K562 (cell line): ENCODE results near the gene DGCR6L. TPM values are rescaled to one million over a fixed set of nuclear protein-coding genes. Genes with fewer than 3 reads are reported as not detected.
A peak's percentile ranks its signal among the peaks of the same experiment; 100 is the strongest.

Experiments used
- ARID1B ChIP-seq: fragments of 450-650 bp; IDR thresholded peaks from 2 replicates; pipeline ENCODE4 v1.6.1; 2016; ENCODE audit warnings: antibody characterized with exemption, mild to moderate bottlenecking, inconsistent platforms
- ETV6 ChIP-seq, 3 experiments: fragments of 150-350 bp in 1 of 3; sonication (generic) in 1 of 3; formaldehyde crosslinking in 1 of 3; IDR thresholded peaks; 2 replicates each; pipeline versions ENCODE4 v1.6.1 to v1.8.0; 2014 to 2022; ENCODE audit warnings: borderline replicate concordance in 2 of 3, low read depth in 2 of 3, antibody characterized with exemption in 1 of 3, low read length in 1 of 3, mild to moderate bottlenecking in 1 of 3, missing genetic modification reagents in 1 of 3
- HMGN3 ChIP-seq: IDR thresholded peaks from 2 replicates; pipeline ENCODE4 v1.6.1; 2011; ENCODE audit warnings: borderline replicate concordance, low read depth, mild to moderate bottlenecking, mixed read lengths, low read length; ENCODE audit not compliant: insufficient read length; ENCODE audit errors: extremely low read depth
- HNRNPH1 ChIP-seq: fragments of 200-400 bp; formaldehyde crosslinking; optimal IDR thresholded peaks from 2 replicates; pipeline ENCODE3; 2017; ENCODE audit warnings: low read depth, mild to moderate bottlenecking, low read length, moderate library complexity
- HNRNPL ChIP-seq: fragments of 200-400 bp; formaldehyde crosslinking; IDR thresholded peaks from 2 replicates; pipeline ENCODE4 v1.6.1; 2017; ENCODE audit warnings: low read depth, mild to moderate bottlenecking, low read length
- RBM15 ChIP-seq: fragments of 200-400 bp; formaldehyde crosslinking; IDR thresholded peaks from 2 replicates; pipeline ENCODE4 v1.6.1; 2018; ENCODE audit warnings: mild to moderate bottlenecking, low read length, moderate library complexity; ENCODE audit not compliant: insufficient read depth
- RBM17 ChIP-seq: fragments of 200-400 bp; formaldehyde crosslinking; IDR thresholded peaks from 2 replicates; pipeline ENCODE4 v1.6.1; 2017; ENCODE audit warnings: low read depth, mild to moderate bottlenecking, low read length, borderline replicate concordance
- REST ChIP-seq, 2 experiments: fragments of 450-650 bp; formaldehyde crosslinking in 1 of 2; IDR thresholded peaks; 2 replicates each; pipeline versions ENCODE4 v1.4.0 to v1.6.1; 2014 to 2020; ENCODE audit warnings: mild to moderate bottlenecking in 2 of 2, borderline replicate concordance in 1 of 2, low read depth in 1 of 2
- SMAD3 ChIP-seq: fragments of 450-650 bp; formaldehyde crosslinking; conservative IDR thresholded peaks from 2 replicates; pipeline ENCODE4 v1.4.0; 2020; ENCODE audit warnings: mild to moderate bottlenecking
- YY1 ChIP-seq, 3 experiments: IDR thresholded peaks; 2 replicates each; pipeline ENCODE4 v1.6.1; 2011; ENCODE audit warnings: low read length in 2 of 3, mild to moderate bottlenecking in 2 of 3, moderate library complexity in 2 of 3, borderline replicate concordance in 1 of 3, control low read depth in 1 of 3, low read depth in 1 of 3; ENCODE audit not compliant: insufficient read depth in 3 of 3, insufficient replicate concordance in 2 of 3, control insufficient read depth in 1 of 3, insufficient read length in 1 of 3; ENCODE audit errors: extremely low read depth in 1 of 3
- ZC3H4 ChIP-seq: sonication (generic); formaldehyde crosslinking; IDR thresholded peaks from 2 replicates; pipeline ENCODE4 v1.9.0; 2021; ENCODE audit warnings: missing genetic modification reagents, borderline replicate concordance
- ZNF354B ChIP-seq: fragments of 250-450 bp; sonication (Bioruptor Pico); IDR thresholded peaks from 2 replicates; pipeline ENCODE4 v1.4.0; 2020
- polyA plus RNA-seq, 8 experiments: library from polyadenylated mRNA; depleted of rRNA in 4 of 8; stranded (reverse) in 5 of 8; unstranded in 3 of 8; fragments of >200 nt; fragmentation: Nextera tagmentation in 2 of 8; fragmentation: Illumina TruSeq in 1 of 8; extraction: Ambion mirVana in 2 of 8; extraction: Trizol in 1 of 8; gene quantifications; 2 replicates each; pipeline versions ENCODE4 v1.2.1 to v1.2.3, GENCODE V29; 2011 to 2014; ENCODE audit warnings: inconsistent platforms in 1 of 8, missing spikeins in 1 of 8
- total RNA-seq, 7 experiments: library from RNA; depleted of rRNA in 6 of 7; stranded (reverse); fragments of >200 nt in 6 of 7; fragmentation: Illumina TruSeq in 2 of 7; extraction: Trizol in 2 of 7; gene quantifications; 2 replicates each; pipeline versions ENCODE4 v1.2.1 to v1.2.3, GENCODE V29; 2011 to 2021; ENCODE audit warnings: low replicate concordance in 1 of 7
- TF ChIP-seq, protein P1 (sequence below): sonication (generic); formaldehyde crosslinking; IDR thresholded peaks from 2 replicates; pipeline ENCODE4 v1.8.1; 2022; ENCODE audit warnings: missing genetic modification reagents
- TF ChIP-seq, protein P2 (sequence below): fragments of 250-450 bp; sonication (Bioruptor Pico); IDR thresholded peaks from 2 replicates; pipeline ENCODE4 v1.5.1; 2021; ENCODE audit warnings: mild to moderate bottlenecking

The DGCR6L gene
- total and polyA plus RNA-seq, 9 of the 15 experiments (the other 6 are each of a cell fraction or from before 2014, with no cell fraction given): 3.6 to 151 (median 51.0) TPM

DNA sequence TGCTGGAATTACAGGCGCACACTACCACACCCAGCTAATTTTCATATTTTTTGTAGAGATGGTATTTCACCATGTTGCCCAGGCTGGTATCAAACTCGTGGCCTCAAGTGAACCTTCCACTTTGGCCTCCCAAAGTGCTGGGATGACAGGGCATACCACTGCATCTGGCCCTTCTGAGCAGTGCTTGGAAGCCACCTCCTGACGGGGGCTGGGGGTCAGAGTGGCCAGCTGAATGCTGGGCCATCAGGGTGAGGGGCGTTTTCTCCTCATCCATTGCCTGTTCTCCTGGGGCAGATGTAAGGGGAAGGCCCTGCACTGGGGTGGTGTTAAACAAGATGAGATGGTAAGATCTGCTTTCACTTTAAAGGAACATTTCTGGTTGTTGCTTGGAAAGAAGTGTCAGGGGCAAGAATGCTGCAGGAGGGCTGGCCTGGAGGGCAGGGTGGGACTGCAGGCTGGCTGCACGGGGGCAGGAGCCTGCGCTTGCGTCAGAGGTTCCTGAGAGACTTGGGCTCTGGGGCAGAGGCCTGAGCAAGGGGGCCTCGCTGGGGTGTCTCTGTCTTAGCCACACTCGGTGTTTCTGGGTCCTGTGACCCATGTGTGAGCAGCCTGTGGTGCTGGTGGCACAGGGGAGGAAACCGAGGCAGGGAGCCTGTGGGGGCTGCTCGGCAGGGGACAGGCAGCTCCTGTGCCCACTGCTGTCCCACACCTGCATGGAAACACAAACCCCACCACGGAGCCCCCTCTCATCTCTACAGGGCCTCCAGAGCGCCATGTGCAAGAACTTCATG is 17.2 kb downstream of the DGCR6L start (continued):
- TF ChIP-seq REST (IDR thresholded peaks at IDR 0.05; ENCODE audit: borderline replicate concordance) (no peak), REST (CRISPR knock-in tag; IDR thresholded peaks at IDR 0.05; ENCODE audit: low read depth) (no peak), ETV6 (IDR thresholded peaks at IDR 0.05; ENCODE audit: borderline replicate concordance in 1 of 2, low read depth in 2 of 2, low read length in 1 of 2) (no peak), ETV6 (CRISPR knock-in tag; IDR thresholded peaks at IDR 0.05; ENCODE audit: borderline replicate concordance) (no peak), HNRNPH1 (no peak), RBM17 (no peak), RBM15 (no peak), ZNF354B (CRISPR knock-in tag) (no peak), SMAD3 (CRISPR knock-in tag) (no peak), HNRNPL (no peak), YY1 (IDR thresholded peaks at IDR 0.05; ENCODE audit: borderline replicate concordance in 1 of 3, control insufficient read depth in 1 of 3, extremely low read depth in 1 of 3, insufficient read depth in 3 of 3, insufficient read length in 1 of 3, insufficient replicate concordance in 2 of 3, low read depth in 1 of 3, low read length in 2 of 3) (no peak), ZC3H4 (CRISPR knock-in tag) (0 out of 2 replicates have a peak, but pooled peaks have one; percentile 6), HMGN3 (peak; percentile 22), ARID1B (no peak)
- TF ChIP-seq, protein P1, sequence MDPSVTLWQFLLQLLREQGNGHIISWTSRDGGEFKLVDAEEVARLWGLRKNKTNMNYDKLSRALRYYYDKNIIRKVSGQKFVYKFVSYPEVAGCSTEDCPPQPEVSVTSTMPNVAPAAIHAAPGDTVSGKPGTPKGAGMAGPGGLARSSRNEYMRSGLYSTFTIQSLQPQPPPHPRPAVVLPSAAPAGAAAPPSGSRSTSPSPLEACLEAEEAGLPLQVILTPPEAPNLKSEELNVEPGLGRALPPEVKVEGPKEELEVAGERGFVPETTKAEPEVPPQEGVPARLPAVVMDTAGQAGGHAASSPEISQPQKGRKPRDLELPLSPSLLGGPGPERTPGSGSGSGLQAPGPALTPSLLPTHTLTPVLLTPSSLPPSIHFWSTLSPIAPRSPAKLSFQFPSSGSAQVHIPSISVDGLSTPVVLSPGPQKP: 0 out of 2 replicates have a peak, but pooled peaks have one; percentile 14
- TF ChIP-seq, protein P2, sequence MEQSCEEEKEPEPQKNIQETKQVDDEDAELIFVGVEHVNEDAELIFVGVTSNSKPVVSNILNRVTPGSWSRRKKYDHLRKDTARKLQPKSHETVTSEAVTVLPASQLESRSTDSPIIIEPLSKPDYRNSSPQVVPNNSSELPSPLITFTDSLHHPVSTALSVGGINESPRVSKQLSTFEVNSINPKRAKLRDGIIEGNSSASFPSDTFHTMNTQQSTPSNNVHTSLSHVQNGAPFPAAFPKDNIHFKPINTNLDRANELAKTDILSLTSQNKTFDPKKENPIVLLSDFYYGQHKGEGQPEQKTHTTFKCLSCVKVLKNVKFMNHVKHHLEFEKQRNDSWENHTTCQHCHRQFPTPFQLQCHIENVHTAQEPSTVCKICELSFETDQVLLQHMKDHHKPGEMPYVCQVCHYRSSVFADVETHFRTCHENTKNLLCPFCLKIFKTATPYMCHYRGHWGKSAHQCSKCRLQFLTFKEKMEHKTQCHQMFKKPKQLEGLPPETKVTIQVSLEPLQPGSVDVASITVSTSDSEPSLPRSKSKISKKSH: no peak
